K562 (cell line): ENCODE measurements around the gene CALU. TPM values are rescaled to one million over a fixed set of nuclear protein-coding genes. Genes with fewer than 3 reads are reported as not detected.

Source experiments
- ATAC-seq: fragments of 200-7000 bp; cut with Tn5 transposase; 3 replicates; pipeline ENCODE4 v1.9.1; 2020; ENCODE audit warnings: moderate library complexity
- BruUV-seq: library from RNA; stranded (reverse); fragments of 400-500 nt; replicated peaks from 2 replicates; lab custom pipeline; 2021; lab: Mats Ljungman, UMichigan
- CTCF ChIA-PET: fragments of 300-600 bp; formaldehyde crosslinking; extraction: SDS; loops from one replicate; lab custom pipeline; 2021; ENCODE audit warnings: low intra/inter-chr PET ratio; lab: Yijun Ruan, JAX
- POLR2A ChIA-PET: fragments of 300-600, 350-650 bp; sonication (Branson Sonifier 250); formaldehyde crosslinking; extraction: SDS; loops from one replicate; lab custom pipeline; 2021; ENCODE audit warnings: antibody characterized with exemption, inconsistent platforms; lab: Yijun Ruan, JAX
- DNase-seq, 4 experiments: peaks; one replicate each; pipeline versions ENCODE4 v3.0.0 to v3.0.0-alpha.2; 2011 to 2018; ENCODE audit warnings: low spot score in 3 of 4, mixed read lengths in 3 of 4; ENCODE audit errors: extremely low read depth in 1 of 4
- FAIRE-seq: peaks from 2 replicates; lab custom pipeline; 2011; peaks lifted over from hg19 to GRCh38; lab: Jason Lieb, UNC
- H2AFZ ChIP-seq: 2 replicates; pipeline ENCODE4 v1.6.0; 2011; ENCODE audit warnings: low read depth, low read length, control low read depth, inconsistent platforms
- H3K27ac ChIP-seq: fragments of 200-600 bp; 3 replicates; pipeline ENCODE4 v1.8.0; 2011; ENCODE audit warnings: low read depth, mild to moderate bottlenecking, control low read depth, inconsistent platforms, low read length, moderate library complexity, mixed read lengths; ENCODE audit errors: extremely low read depth
- H3K27me3 ChIP-seq, 2 experiments: fragments of 300-600 bp in 1 of 2; 2 replicates in 1 of 2; 3 replicates in 1 of 2; pipeline versions ENCODE4 v1.6.0 to v1.8.0; 2011; ENCODE audit warnings: inconsistent platforms in 2 of 2, low read length in 2 of 2, mild to moderate bottlenecking in 1 of 2, mixed read lengths in 1 of 2, moderate library complexity in 1 of 2; ENCODE audit not compliant: control insufficient read depth in 2 of 2, insufficient read depth in 2 of 2
- H3K36me3 ChIP-seq: fragments of 300-600 bp; 3 replicates; pipeline ENCODE4 v1.8.0; 2011; ENCODE audit warnings: mild to moderate bottlenecking, low read length, inconsistent platforms; ENCODE audit not compliant: control insufficient read depth, insufficient read depth
- H3K4me1 ChIP-seq, 2 experiments: fragments of 200-600 bp in 1 of 2; replicated peaks in 1 of 2; 2 replicates in 1 of 2; 3 replicates in 1 of 2; pipeline versions ENCODE4 v1.5.1 to v1.8.0; 2011; ENCODE audit warnings: inconsistent platforms in 2 of 2, low read length in 2 of 2, mild to moderate bottlenecking in 1 of 2, mixed read lengths in 1 of 2, moderate library complexity in 1 of 2; ENCODE audit not compliant: control insufficient read depth in 2 of 2, insufficient read depth in 2 of 2
- H3K4me2 ChIP-seq: 2 replicates; pipeline ENCODE4 v1.6.1; 2011; ENCODE audit warnings: low read length, control low read depth, inconsistent platforms, mixed read lengths; ENCODE audit not compliant: insufficient read depth
- H3K4me3 ChIP-seq: fragments of 200-600 bp; sonication (generic), shearing (Covaris generic); 2 replicates; pipeline ENCODE4 v1.5.1; 2016; ENCODE audit warnings: control low read depth, inconsistent platforms
- H3K79me2 ChIP-seq: fragments of 200-600 bp; 3 replicates; pipeline ENCODE4 v1.8.0; 2011; ENCODE audit warnings: low read length, inconsistent platforms; ENCODE audit not compliant: control insufficient read depth, insufficient read depth
- H3K9ac ChIP-seq, 2 experiments: 2 replicates each; pipeline versions ENCODE4 v1.6.0 to v1.6.1; 2011; ENCODE audit warnings: low read depth in 2 of 2, low read length in 2 of 2, control low read depth in 1 of 2, inconsistent platforms in 1 of 2, mild to moderate bottlenecking in 1 of 2, mixed read lengths in 1 of 2; ENCODE audit not compliant: insufficient read depth in 1 of 2
- H3K9me1 ChIP-seq: one replicate; pipeline ENCODE4 v1.6.0; 2011; ENCODE audit warnings: inconsistent platforms, mild to moderate bottlenecking, low read length, moderate library complexity; ENCODE audit not compliant: control insufficient read depth, insufficient read depth
- H3K9me3 ChIP-seq: replicated peaks from 2 replicates; pipeline ENCODE4 v1.5.1; 2011; ENCODE audit warnings: low read depth, low read length, inconsistent platforms; ENCODE audit not compliant: control insufficient read depth, insufficient read depth
- H4K20me1 ChIP-seq: replicated peaks from 2 replicates; pipeline ENCODE4 v1.6.1; 2011; ENCODE audit warnings: low read length, inconsistent platforms, mixed read lengths; ENCODE audit not compliant: control insufficient read depth, insufficient read depth
- ASH1L ChIP-seq: fragments of 450-650 bp; IDR thresholded peaks from 2 replicates; pipeline ENCODE4 v1.6.1; 2018; ENCODE audit warnings: borderline replicate concordance, mild to moderate bottlenecking, low read depth; ENCODE audit not compliant: partially characterized antibody
- ATF7 ChIP-seq: fragments of 450-650 bp; IDR thresholded peaks from 2 replicates; pipeline ENCODE4 v1.7.1; 2014; ENCODE audit warnings: mild to moderate bottlenecking, moderate library complexity
- CHCHD3 ChIP-seq: fragments of 250-450 bp; sonication (Bioruptor Pico); IDR thresholded peaks from 2 replicates; pipeline ENCODE4 v2.1.2; 2022; ENCODE audit warnings: mild to moderate bottlenecking
- FUS ChIP-seq: fragments of 200-400 bp; formaldehyde crosslinking; optimal IDR thresholded peaks from 2 replicates; pipeline ENCODE3; 2017; ENCODE audit warnings: low read depth, low read length
- HCFC1 ChIP-seq: IDR thresholded peaks from 2 replicates; pipeline ENCODE4 v1.6.1; 2012; ENCODE audit warnings: low read depth, low read length, improper control_type of control experiment
- MAFF ChIP-seq: IDR thresholded peaks from 2 replicates; pipeline ENCODE4 v1.6.1; 2012; ENCODE audit warnings: low read length, improper control_type of control experiment
- NEUROD1 ChIP-seq: fragments of 150-350 bp; IDR thresholded peaks from 2 replicates; pipeline ENCODE4 v1.6.1; 2014; ENCODE audit warnings: borderline replicate concordance, low read length, low read depth; ENCODE audit not compliant: partially characterized antibody
- NFIX ChIP-seq: fragments of 250-450 bp; sonication (Bioruptor Pico); IDR thresholded peaks from 2 replicates; pipeline ENCODE4 v1.4.0; 2020; ENCODE audit warnings: low read depth, mild to moderate bottlenecking, moderate library complexity
- PCBP1 ChIP-seq: fragments of 200-400 bp; formaldehyde crosslinking; IDR thresholded peaks from 2 replicates; pipeline ENCODE4 v1.6.1; 2018; ENCODE audit warnings: mild to moderate bottlenecking, low read depth, low read length; ENCODE audit not compliant: poor library complexity, severe bottlenecking
- PTBP1 ChIP-seq: fragments of 200-400 bp; formaldehyde crosslinking; IDR thresholded peaks from 2 replicates; pipeline ENCODE4 v1.6.1; 2017; ENCODE audit warnings: low read depth, low read length
- SPI1 ChIP-seq: IDR thresholded peaks from 2 replicates; pipeline ENCODE4 v1.6.1; 2011; ENCODE audit warnings: low read depth, low read length, control low read depth, borderline replicate concordance
- TCFL5 ChIP-seq: fragments of 250-450 bp; sonication (Bioruptor Pico); conservative IDR thresholded peaks from 2 replicates; pipeline ENCODE4 v1.6.1; 2021; ENCODE audit warnings: mild to moderate bottlenecking, moderate library complexity, matching md5 sums
- XRCC3 ChIP-seq: fragments of 450-650 bp; IDR thresholded peaks from 2 replicates; pipeline ENCODE4 v1.6.1; 2017; ENCODE audit warnings: mild to moderate bottlenecking, moderate library complexity
- ZNF175 ChIP-seq: fragments of 200-800 bp; sonication (Bioruptor generic); IDR thresholded peaks from 2 replicates; pipeline ENCODE4 v1.6.1; 2016; ENCODE audit warnings: low read depth, mild to moderate bottlenecking, missing genetic modification characterization, missing compliant biosample characterization
- WGBS: fragments of 100-300 bp; shearing (Covaris generic); methylation state at CpG from one replicate; pipeline ENCODE4 v1.1.6; 2016; ENCODE audit warnings: low coverage, mixed read lengths; ENCODE audit not compliant: insufficient coverage; ENCODE audit errors: missing lambda C conversion rate; 5-methylcytosine and 5-hydroxymethylcytosine counted together
- in situ Hi-C: fragments of 300-500 bp; cut with MboI; formaldehyde crosslinking; loops from 4 replicates; pipeline ENCODE4 v1.15.0; 2018; ENCODE audit warnings: inconsistent platforms, mixed read lengths
- intact Hi-C: fragments of 100-400 bp; cut with micrococcal nuclease; formaldehyde crosslinking; loops from 2 replicates; pipeline ENCODE4 v1.14.2; 2022
- polyA plus RNA-seq, 8 experiments: library from polyadenylated mRNA; depleted of rRNA in 4 of 8; stranded (reverse) in 5 of 8; unstranded in 3 of 8; fragments of >200 nt; fragmentation: Nextera tagmentation in 2 of 8; fragmentation: Illumina TruSeq in 1 of 8; extraction: Ambion mirVana in 2 of 8; extraction: Trizol in 1 of 8; gene quantifications; 2 replicates each; pipeline versions ENCODE4 v1.2.1 to v1.2.3, GENCODE V29; 2011 to 2014; ENCODE audit warnings: inconsistent platforms in 1 of 8, missing spikeins in 1 of 8
- total RNA-seq, 7 experiments: library from RNA; depleted of rRNA in 6 of 7; stranded (reverse); fragments of >200 nt in 6 of 7; fragmentation: Illumina TruSeq in 2 of 7; extraction: Trizol in 2 of 7; gene quantifications; 2 replicates each; pipeline versions ENCODE4 v1.2.1 to v1.2.3, GENCODE V29; 2011 to 2021; ENCODE audit warnings: low replicate concordance in 1 of 7
- TF ChIP-seq, protein P1 (sequence below): fragments of 250-450 bp; sonication (Bioruptor Pico); IDR thresholded peaks from 2 replicates; pipeline ENCODE4 v1.8.0; 2021; ENCODE audit warnings: mild to moderate bottlenecking, moderate library complexity
- TF ChIP-seq, protein P2 (sequence below): sonication (generic); formaldehyde crosslinking; IDR thresholded peaks from 2 replicates; pipeline ENCODE4 v1.5.0; 2020; ENCODE audit warnings: missing genetic modification reagents
- TF ChIP-seq, protein P3 (sequence below): sonication (generic); formaldehyde crosslinking; IDR thresholded peaks from 2 replicates; pipeline ENCODE4 v1.8.0; 2023; ENCODE audit warnings: mild to moderate bottlenecking, missing genetic modification reagents

CALU gene
- total and polyA plus RNA-seq, 9 of the 15 experiments (the other 6 are each of a cell fraction or from before 2014, with no cell fraction given): 166 to 286 (median 215) TPM

- H4K20me1 ChIP-seq: no peaks in the 10 kb centered on the region
- no peak overlapping the region for H3K27ac ChIP-seq
- FAIRE-seq: peak; percentile 19
- peak in 3 of 4 experiments; percentile 39 to 62 (median 50) for DNase-seq
- no peak overlapping the region for H3K4me3 ChIP-seq
- CTCF ChIA-PET: no interaction called here
- 0 out of 2 replicates have a peak overlapping the region, but pooled peaks have one; percentile 18 for H2AFZ ChIP-seq
- in situ Hi-C loops: no loop called here
- POLR2A ChIA-PET: interaction anchor here (0.5 to 6.8 kb wide), 5 partner anchors 7 to 182 kb away, joined by 3 to 39 read pairs (median 3); no protein-coding TSS in a partner anchor
- peaks cover 15% of the 10 kb centered on the region; the same call in 2 of the 3 replicates for H3K36me3 ChIP-seq
- H3K9me3 ChIP-seq: no peaks in the 10 kb centered on the region
- TSS peak; percentile 24 for BruUV-seq
- intact Hi-C loops: no loop called here
- H3K9ac ChIP-seq: peak overlapping the region in 1 of 2 experiments; percentile 18; a peak in 1 of 4 replicates
- no peaks in the 10 kb centered on the region for H3K79me2 ChIP-seq
- H3K9me1 ChIP-seq: peaks cover 6% of the 10 kb centered on the region
- 51% methylated on average over 7 of the region's 7 CpGs for WGBS
- peaks cover 26 to 33% of the 10 kb centered on the region in 2 experiments; a peak in 4 of 5 replicates for H3K4me1 ChIP-seq
- peak overlapping the region; percentile 26; the same call in 1 of the 2 replicates for H3K4me2 ChIP-seq
- peak; percentile 50 for ATAC-seq
- H3K27me3 ChIP-seq: no peaks in the 10 kb centered on the region
- TF ChIP-seq MAFF (peak; percentile 90), FUS (no peak), CHCHD3 (CRISPR knock-in tag) (no peak; the same call in 1 of the 2 replicates), PTBP1 (no peak), PCBP1 (no peak), HCFC1 (no peak), ATF7 (no peak), TCFL5 (CRISPR knock-in tag) (no peak), XRCC3 (no peak), ZNF175 (CRISPR knock-in tag) (no peak), SPI1 (peak; percentile 92), NEUROD1 (no peak), NFIX (CRISPR knock-in tag) (no peak), ASH1L (no peak)
- TF ChIP-seq, protein P1, sequence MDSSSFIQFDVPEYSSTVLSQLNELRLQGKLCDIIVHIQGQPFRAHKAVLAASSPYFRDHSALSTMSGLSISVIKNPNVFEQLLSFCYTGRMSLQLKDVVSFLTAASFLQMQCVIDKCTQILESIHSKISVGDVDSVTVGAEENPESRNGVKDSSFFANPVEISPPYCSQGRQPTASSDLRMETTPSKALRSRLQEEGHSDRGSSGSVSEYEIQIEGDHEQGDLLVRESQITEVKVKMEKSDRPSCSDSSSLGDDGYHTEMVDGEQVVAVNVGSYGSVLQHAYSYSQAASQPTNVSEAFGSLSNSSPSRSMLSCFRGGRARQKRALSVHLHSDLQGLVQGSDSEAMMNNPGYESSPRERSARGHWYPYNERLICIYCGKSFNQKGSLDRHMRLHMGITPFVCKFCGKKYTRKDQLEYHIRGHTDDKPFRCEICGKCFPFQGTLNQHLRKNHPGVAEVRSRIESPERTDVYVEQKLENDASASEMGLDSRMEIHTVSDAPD (CRISPR knock-in tag): no peak
- TF ChIP-seq, protein P2, sequence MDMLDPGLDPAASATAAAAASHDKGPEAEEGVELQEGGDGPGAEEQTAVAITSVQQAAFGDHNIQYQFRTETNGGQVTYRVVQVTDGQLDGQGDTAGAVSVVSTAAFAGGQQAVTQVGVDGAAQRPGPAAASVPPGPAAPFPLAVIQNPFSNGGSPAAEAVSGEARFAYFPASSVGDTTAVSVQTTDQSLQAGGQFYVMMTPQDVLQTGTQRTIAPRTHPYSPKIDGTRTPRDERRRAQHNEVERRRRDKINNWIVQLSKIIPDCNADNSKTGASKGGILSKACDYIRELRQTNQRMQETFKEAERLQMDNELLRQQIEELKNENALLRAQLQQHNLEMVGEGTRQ (CRISPR knock-in tag): no peak
- TF ChIP-seq, protein P3, sequence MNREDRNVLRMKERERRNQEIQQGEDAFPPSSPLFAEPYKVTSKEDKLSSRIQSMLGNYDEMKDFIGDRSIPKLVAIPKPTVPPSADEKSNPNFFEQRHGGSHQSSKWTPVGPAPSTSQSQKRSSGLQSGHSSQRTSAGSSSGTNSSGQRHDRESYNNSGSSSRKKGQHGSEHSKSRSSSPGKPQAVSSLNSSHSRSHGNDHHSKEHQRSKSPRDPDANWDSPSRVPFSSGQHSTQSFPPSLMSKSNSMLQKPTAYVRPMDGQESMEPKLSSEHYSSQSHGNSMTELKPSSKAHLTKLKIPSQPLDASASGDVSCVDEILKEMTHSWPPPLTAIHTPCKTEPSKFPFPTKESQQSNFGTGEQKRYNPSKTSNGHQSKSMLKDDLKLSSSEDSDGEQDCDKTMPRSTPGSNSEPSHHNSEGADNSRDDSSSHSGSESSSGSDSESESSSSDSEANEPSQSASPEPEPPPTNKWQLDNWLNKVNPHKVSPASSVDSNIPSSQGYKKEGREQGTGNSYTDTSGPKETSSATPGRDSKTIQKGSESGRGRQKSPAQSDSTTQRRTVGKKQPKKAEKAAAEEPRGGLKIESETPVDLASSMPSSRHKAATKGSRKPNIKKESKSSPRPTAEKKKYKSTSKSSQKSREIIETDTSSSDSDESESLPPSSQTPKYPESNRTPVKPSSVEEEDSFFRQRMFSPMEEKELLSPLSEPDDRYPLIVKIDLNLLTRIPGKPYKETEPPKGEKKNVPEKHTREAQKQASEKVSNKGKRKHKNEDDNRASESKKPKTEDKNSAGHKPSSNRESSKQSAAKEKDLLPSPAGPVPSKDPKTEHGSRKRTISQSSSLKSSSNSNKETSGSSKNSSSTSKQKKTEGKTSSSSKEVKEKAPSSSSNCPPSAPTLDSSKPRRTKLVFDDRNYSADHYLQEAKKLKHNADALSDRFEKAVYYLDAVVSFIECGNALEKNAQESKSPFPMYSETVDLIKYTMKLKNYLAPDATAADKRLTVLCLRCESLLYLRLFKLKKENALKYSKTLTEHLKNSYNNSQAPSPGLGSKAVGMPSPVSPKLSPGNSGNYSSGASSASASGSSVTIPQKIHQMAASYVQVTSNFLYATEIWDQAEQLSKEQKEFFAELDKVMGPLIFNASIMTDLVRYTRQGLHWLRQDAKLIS (CRISPR knock-in tag): no peak
These were observed 76.3 kb downstream of the CALU start for GRCh38 chr7:128815289-128815942.
